DMS114 treated with DMSO at 0.1 percent for 48 hours (cell line): ENCODE results near the gene CLEC2A.
"Not testable (repeated sequence)": the region's sequence is repeated elsewhere in the genome, so short reads cannot be mapped to it uniquely, and the experiment has no call there.

ENCODE experiments used
- DNase-seq: peaks from one replicate; lab custom pipeline; 2025; ENCODE audit not compliant: unreplicated experiment; lab: John Stamatoyannopoulos, UW

The CLEC2A gene

GRCh38 chr12:9932270-9932669 lies at the start of gene CLEC2A:
CLEC2A (minus strand) TSS chr12:9932370; CDS start chr12:9932329, 41 bp downstream.
- DNase-seq = no peak

- DNase-seq = no peak
These were observed 48.0 kb upstream of the CLEC2A start for GRCh38 chr12:9980126-9980525.

GRCh38 chr12:9977916-9978315 lies 45.7 kb upstream of the CLEC2A start:
- no peak for DNase-seq

- DNase-seq = not testable (repeated sequence)
These were observed 44.5 kb upstream of the CLEC2A start for GRCh38 chr12:9976626-9977025.

- DNase-seq = no peak
These were observed 43.4 kb upstream of the CLEC2A start for GRCh38 chr12:9975614-9976013.

GRCh38 chr12:9974731-9975130 lies 42.6 kb upstream of the CLEC2A start:
- not testable (repeated sequence) for DNase-seq

- no peak for DNase-seq
These were observed 41.8 kb upstream of the CLEC2A start for GRCh38 chr12:9973949-9974348.

- no peak for DNase-seq
These were observed 39.0 kb upstream of the CLEC2A start, which contains the start of gene CLEC12A for GRCh38 chr12:9971181-9971580. CLEC12A (plus strand) TSS chr12:9971409; CDS start chr12:9971597, 188 bp downstream.

GRCh38 chr12:9969673-9970072 lies 37.5 kb upstream of the CLEC2A start:
- DNase-seq = no peak

- DNase-seq = no peak
These were observed 29.7 kb upstream of the CLEC2A start for GRCh38 chr12:9961901-9962300.

GRCh38 chr12:9961106-9961505 lies 28.9 kb upstream of the CLEC2A start:
- DNase-seq = no peak

GRCh38 chr12:9960590-9960989 lies 28.4 kb upstream of the CLEC2A start:
- no peak for DNase-seq

- DNase-seq = no peak
These were observed 25.7 kb upstream of the CLEC2A start for GRCh38 chr12:9957834-9958233.

GRCh38 chr12:9952954-9953729 lies 21.0 kb upstream of the CLEC2A start:
- DNase-seq = not testable (repeated sequence)

- no peak for DNase-seq
These were observed 19.0 kb upstream of the CLEC2A start for GRCh38 chr12:9951026-9951675.

- no peak for DNase-seq
These were observed 16.6 kb upstream of the CLEC2A start for GRCh38 chr12:9948606-9949296.

GRCh38 chr12:9947674-9948073 lies 15.5 kb upstream of the CLEC2A start:
- no peak for DNase-seq

- DNase-seq = no peak
These were observed 12.2 kb upstream of the CLEC2A start for GRCh38 chr12:9944391-9944790.

- DNase-seq = no peak
These were observed 11.1 kb upstream of the CLEC2A start for GRCh38 chr12:9943240-9943639.

- DNase-seq = no peak
These were observed 9.7 kb upstream of the CLEC2A start for GRCh38 chr12:9941838-9942237.

GRCh38 chr12:9940375-9940774 lies 8.2 kb upstream of the CLEC2A start:
- DNase-seq = no peak

- DNase-seq = no peak
These were observed 4.4 kb upstream of the CLEC2A start for GRCh38 chr12:9936591-9936990.
